HepG2 (cell line): Measurements from ENCODE around the gene PRSS36. TPM values are rescaled to one million over a fixed set of nuclear protein-coding genes. Genes with fewer than 3 reads are reported as not detected.

Source experiments
- ATAC-seq: fragments of 200-7000 bp; cut with Tn5 transposase; 3 replicates; pipeline ENCODE4 v1.9.1; 2020; ENCODE audit warnings: mild to moderate bottlenecking, moderate library complexity
- BruUV-seq: library from RNA; stranded (reverse); fragments of 400-500 nt; replicated peaks from 2 replicates; lab custom pipeline; 2021; lab: Mats Ljungman, UMichigan
- CTCF ChIA-PET: fragments of 300-600 bp; formaldehyde crosslinking; extraction: SDS; loops from one replicate; lab custom pipeline; 2021; ENCODE audit warnings: low total read pairs, inconsistent platforms, low intra/inter-chr PET ratio; lab: Yijun Ruan, JAX
- POLR2A ChIA-PET: fragments of 350-600 bp; sonication (Branson Sonifier 250); formaldehyde crosslinking; loops from one replicate; lab custom pipeline; 2020; ENCODE audit warnings: antibody characterized with exemption, inconsistent platforms; lab: Yijun Ruan, JAX
- DNase-seq: peaks from one replicate; pipeline ENCODE4 v3.0.0-alpha.2; 2015; ENCODE audit warnings: low spot score
- FAIRE-seq: peaks from 3 replicates; lab custom pipeline; 2011; peaks lifted over from hg19 to GRCh38; lab: Jason Lieb, UNC
- H2AFZ ChIP-seq: one replicate; pipeline ENCODE4 v1.6.1; 2011; ENCODE audit warnings: low read length, inconsistent platforms
- H3K27ac ChIP-seq: fragments of 300-600 bp; 3 replicates; pipeline ENCODE4 v1.8.0; 2011; ENCODE audit warnings: mixed run types, mild to moderate bottlenecking, mixed read lengths, low read length, inconsistent platforms; ENCODE audit not compliant: insufficient read depth; ENCODE audit errors: extremely low read length
- H3K27me3 ChIP-seq, 2 experiments: fragments of 200-600 bp in 1 of 2; 2 replicates in 1 of 2; 3 replicates in 1 of 2; pipeline versions ENCODE4 v1.6.0 to v1.8.0; 2011; ENCODE audit warnings: low read length in 2 of 2, mild to moderate bottlenecking in 2 of 2, moderate library complexity in 2 of 2, inconsistent platforms in 1 of 2; ENCODE audit not compliant: insufficient read depth in 2 of 2, control insufficient read depth in 1 of 2
- H3K36me3 ChIP-seq, 2 experiments: fragments of 200-600 bp in 1 of 2; replicated peaks in 1 of 2; 2 replicates in 1 of 2; 3 replicates in 1 of 2; pipeline versions ENCODE4 v1.5.1 to v1.8.0; 2011; ENCODE audit warnings: low read length in 2 of 2, inconsistent platforms in 1 of 2; ENCODE audit not compliant: insufficient read depth in 2 of 2, control insufficient read depth in 1 of 2
- H3K4me1 ChIP-seq: 2 replicates; pipeline ENCODE4 v1.5.1; 2012; ENCODE audit warnings: low read length, inconsistent platforms; ENCODE audit not compliant: insufficient read depth
- H3K4me2 ChIP-seq: 2 replicates; pipeline ENCODE4 v1.6.0; 2011; ENCODE audit warnings: low read depth, low read length, inconsistent platforms
- H3K4me3 ChIP-seq, 3 experiments: fragments of 200-600 bp in 1 of 3; sonication (generic), shearing (Covaris generic) in 1 of 3; replicated peaks in 1 of 3; 2 replicates each; pipeline ENCODE4 v1.5.1; 2011 to 2016; ENCODE audit warnings: low read length in 3 of 3, inconsistent platforms in 2 of 3, low read depth in 2 of 3, mild to moderate bottlenecking in 2 of 3, control low read depth in 1 of 3, mixed read lengths in 1 of 3; ENCODE audit not compliant: insufficient read depth in 1 of 3
- H3K79me2 ChIP-seq: one replicate; pipeline ENCODE4 v1.6.1; 2011; ENCODE audit warnings: low read length, inconsistent platforms; ENCODE audit not compliant: insufficient read depth
- H3K9ac ChIP-seq: 2 replicates; pipeline ENCODE4 v1.6.0; 2011; ENCODE audit warnings: mild to moderate bottlenecking, low read depth, low read length, inconsistent platforms; ENCODE audit not compliant: insufficient read depth
- H3K9me3 ChIP-seq: 2 replicates; pipeline ENCODE4 v1.5.1; 2012; ENCODE audit warnings: mild to moderate bottlenecking, low read length
- H4K20me1 ChIP-seq: 2 replicates; pipeline ENCODE4 v1.6.0; 2011; ENCODE audit warnings: inconsistent platforms, mild to moderate bottlenecking, low read length, moderate library complexity; ENCODE audit not compliant: insufficient read depth
- PAF1 ChIP-seq: IDR thresholded peaks from 2 replicates; pipeline ENCODE4 v1.6.1; 2016; ENCODE audit warnings: missing genetic modification reagents, missing compliant biosample characterization
- whole genome bisulfite sequencing: methylation state at CpG from one replicate; pipeline ENCODE4 v1.1.6; 2017; ENCODE audit warnings: low lambda C conversion rate; 5-methylcytosine and 5-hydroxymethylcytosine counted together
- in situ Hi-C: cut with HindIII; loops from 2 replicates; pipeline ENCODE4 v1.10.0; 2017; ENCODE audit warnings: low pct_unique_long_range_greater_than_20kb; ENCODE audit not compliant: extremely low pct_ligation_motif_present
- intact Hi-C: fragments of 100-400 bp; cut with micrococcal nuclease; formaldehyde crosslinking; loops from one replicate; pipeline ENCODE4 v1.10.0; 2022; ENCODE audit not compliant: unreplicated experiment
- polyA plus RNA-seq, 8 experiments: library from polyadenylated mRNA; depleted of rRNA in 3 of 8; stranded (reverse) in 7 of 8; unstranded in 1 of 8; fragments of >200 nt; fragmentation: Illumina TruSeq in 4 of 8; extraction: Trizol in 4 of 8; gene quantifications; 2 replicates each; pipeline versions ENCODE4 v1.2.1 to v1.2.3, GENCODE V29; 2011 to 2016; ENCODE audit warnings: low read depth in 4 of 8, missing spikeins in 1 of 8, mixed read lengths in 1 of 8; ENCODE audit not compliant: insufficient read depth in 1 of 8
- total RNA-seq, 5 experiments: library from RNA; depleted of rRNA; stranded (reverse); fragments of >200 nt; fragmentation: Illumina TruSeq; extraction: Trizol; gene quantifications; 2 replicates each; pipeline ENCODE4 v1.2.3, GENCODE V29; 2016; ENCODE audit warnings: low read depth in 1 of 5
- TF ChIP-seq, protein P1 (sequence below): sonication (generic); formaldehyde crosslinking; IDR thresholded peaks from 2 replicates; pipeline ENCODE4 v1.5.1; 2020; ENCODE audit warnings: mild to moderate bottlenecking, missing genetic modification reagents, moderate library complexity
- TF ChIP-seq, protein P2 (sequence below): sonication (generic); formaldehyde crosslinking; conservative IDR thresholded peaks from 2 replicates; pipeline ENCODE4 v1.4.0; 2020; ENCODE audit warnings: mild to moderate bottlenecking, missing genetic modification reagents, moderate library complexity

PRSS36 gene
- total and polyA plus RNA-seq, 2 of the 13 experiments (the other 11 are each of a cell fraction or from before 2014, with no cell fraction given), result 1.5 to 2.1 TPM

- BruUV-seq, result no TSS peak
- ATAC-seq (no peak), DNase-seq (no peak), FAIRE-seq (no peak)
- 90% methylated on average over 2 of the region's 2 CpGs for WGBS
- Histone ChIP-seq H2AFZ (no peak overlapping the region), H3K4me2 (no peak overlapping the region), H3K79me2 (peaks cover 33% of the 10 kb centered on the region), H3K4me3 (no peak overlapping the region), H3K36me3 (peaks cover 13 to 32% of the 10 kb centered on the region in 2 experiments), H3K27me3 (no peaks in the 10 kb centered on the region; a peak in 1 of 5 replicates), H3K4me1 (peaks cover 20% of the 10 kb centered on the region), H3K9ac (no peak overlapping the region), H3K9me3 (no peaks in the 10 kb centered on the region), H3K27ac (no peak overlapping the region), H4K20me1 (peaks cover 12% of the 10 kb centered on the region)
- intact Hi-C loops (loop anchor here (10.0 kb wide), 1 partner anchor 136 kb away; the partner anchor contains the start of gene SETD1A), in situ Hi-C loops (no loop called here)
- ChIA-PET POLR2A (interaction anchor here (0.6 kb wide), 1 partner anchor 130 kb away, joined by 3 read pairs; no protein-coding TSS in a partner anchor), CTCF (no interaction called here)
- 0 out of 2 replicates have a peak, but pooled peaks have one; percentile 46 for TF ChIP-seq PAF1 (CRISPR knock-in tag)
- TF ChIP-seq, protein P1, sequence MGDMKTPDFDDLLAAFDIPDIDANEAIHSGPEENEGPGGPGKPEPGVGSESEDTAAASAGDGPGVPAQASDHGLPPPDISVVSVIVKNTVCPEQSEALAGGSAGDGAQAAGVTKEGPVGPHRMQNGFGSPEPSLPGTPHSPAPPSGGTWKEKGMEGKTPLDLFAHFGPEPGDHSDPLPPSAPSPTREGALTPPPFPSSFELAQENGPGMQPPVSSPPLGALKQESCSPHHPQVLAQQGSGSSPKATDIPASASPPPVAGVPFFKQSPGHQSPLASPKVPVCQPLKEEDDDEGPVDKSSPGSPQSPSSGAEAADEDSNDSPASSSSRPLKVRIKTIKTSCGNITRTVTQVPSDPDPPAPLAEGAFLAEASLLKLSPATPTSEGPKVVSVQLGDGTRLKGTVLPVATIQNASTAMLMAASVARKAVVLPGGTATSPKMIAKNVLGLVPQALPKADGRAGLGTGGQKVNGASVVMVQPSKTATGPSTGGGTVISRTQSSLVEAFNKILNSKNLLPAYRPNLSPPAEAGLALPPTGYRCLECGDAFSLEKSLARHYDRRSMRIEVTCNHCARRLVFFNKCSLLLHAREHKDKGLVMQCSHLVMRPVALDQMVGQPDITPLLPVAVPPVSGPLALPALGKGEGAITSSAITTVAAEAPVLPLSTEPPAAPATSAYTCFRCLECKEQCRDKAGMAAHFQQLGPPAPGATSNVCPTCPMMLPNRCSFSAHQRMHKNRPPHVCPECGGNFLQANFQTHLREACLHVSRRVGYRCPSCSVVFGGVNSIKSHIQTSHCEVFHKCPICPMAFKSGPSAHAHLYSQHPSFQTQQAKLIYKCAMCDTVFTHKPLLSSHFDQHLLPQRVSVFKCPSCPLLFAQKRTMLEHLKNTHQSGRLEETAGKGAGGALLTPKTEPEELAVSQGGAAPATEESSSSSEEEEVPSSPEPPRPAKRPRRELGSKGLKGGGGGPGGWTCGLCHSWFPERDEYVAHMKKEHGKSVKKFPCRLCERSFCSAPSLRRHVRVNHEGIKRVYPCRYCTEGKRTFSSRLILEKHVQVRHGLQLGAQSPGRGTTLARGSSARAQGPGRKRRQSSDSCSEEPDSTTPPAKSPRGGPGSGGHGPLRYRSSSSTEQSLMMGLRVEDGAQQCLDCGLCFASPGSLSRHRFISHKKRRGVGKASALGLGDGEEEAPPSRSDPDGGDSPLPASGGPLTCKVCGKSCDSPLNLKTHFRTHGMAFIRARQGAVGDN (CRISPR knock-in tag), result peak; percentile 28; the same call in 1 of the 2 replicates
- TF ChIP-seq, protein P2, sequence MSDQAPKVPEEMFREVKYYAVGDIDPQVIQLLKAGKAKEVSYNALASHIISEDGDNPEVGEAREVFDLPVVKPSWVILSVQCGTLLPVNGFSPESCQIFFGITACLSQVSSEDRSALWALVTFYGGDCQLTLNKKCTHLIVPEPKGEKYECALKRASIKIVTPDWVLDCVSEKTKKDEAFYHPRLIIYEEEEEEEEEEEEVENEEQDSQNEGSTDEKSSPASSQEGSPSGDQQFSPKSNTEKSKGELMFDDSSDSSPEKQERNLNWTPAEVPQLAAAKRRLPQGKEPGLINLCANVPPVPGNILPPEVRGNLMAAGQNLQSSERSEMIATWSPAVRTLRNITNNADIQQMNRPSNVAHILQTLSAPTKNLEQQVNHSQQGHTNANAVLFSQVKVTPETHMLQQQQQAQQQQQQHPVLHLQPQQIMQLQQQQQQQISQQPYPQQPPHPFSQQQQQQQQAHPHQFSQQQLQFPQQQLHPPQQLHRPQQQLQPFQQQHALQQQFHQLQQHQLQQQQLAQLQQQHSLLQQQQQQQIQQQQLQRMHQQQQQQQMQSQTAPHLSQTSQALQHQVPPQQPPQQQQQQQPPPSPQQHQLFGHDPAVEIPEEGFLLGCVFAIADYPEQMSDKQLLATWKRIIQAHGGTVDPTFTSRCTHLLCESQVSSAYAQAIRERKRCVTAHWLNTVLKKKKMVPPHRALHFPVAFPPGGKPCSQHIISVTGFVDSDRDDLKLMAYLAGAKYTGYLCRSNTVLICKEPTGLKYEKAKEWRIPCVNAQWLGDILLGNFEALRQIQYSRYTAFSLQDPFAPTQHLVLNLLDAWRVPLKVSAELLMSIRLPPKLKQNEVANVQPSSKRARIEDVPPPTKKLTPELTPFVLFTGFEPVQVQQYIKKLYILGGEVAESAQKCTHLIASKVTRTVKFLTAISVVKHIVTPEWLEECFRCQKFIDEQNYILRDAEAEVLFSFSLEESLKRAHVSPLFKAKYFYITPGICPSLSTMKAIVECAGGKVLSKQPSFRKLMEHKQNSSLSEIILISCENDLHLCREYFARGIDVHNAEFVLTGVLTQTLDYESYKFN (CRISPR knock-in tag), result no peak
Measured at GRCh38 chr16:31090540-31090939, 59.3 kb downstream of the PRSS36 start.
